ENCODE measurements around the gene HPCAL1.
A peak's percentile ranks its signal among the peaks of the same experiment; 100 is the strongest.

The HPCAL1 gene

GRCh38 chr2:10422732-10423399 lies 120.2 kb downstream of the HPCAL1 start:
- no peaks in the 10 kb centered on the region for H3K27me3 Mint-ChIP-seq
- H3K9me3 Mint-ChIP-seq: no peaks in the 10 kb centered on the region
- no peak overlapping the region for H3K4me3 Mint-ChIP-seq
- H3K4me1 Mint-ChIP-seq (ENCODE audit: low read depth): peaks cover 7% of the 10 kb centered on the region
- H3K36me3 Mint-ChIP-seq (ENCODE audit: low read depth): peaks cover 38% of the 10 kb centered on the region
- H3K27ac Mint-ChIP-seq: no peak overlapping the region

GRCh38 chr2:10423400-10423774 lies 120.7 kb downstream of the HPCAL1 start:
- no peak overlapping the region for H3K27ac Mint-ChIP-seq
- peaks cover 3% of the 10 kb centered on the region for H3K4me1 Mint-ChIP-seq (ENCODE audit: low read depth)
- H3K27me3 Mint-ChIP-seq: no peaks in the 10 kb centered on the region
- H3K4me3 Mint-ChIP-seq: no peak overlapping the region
- H3K9me3 Mint-ChIP-seq: no peaks in the 10 kb centered on the region
- peaks cover 38% of the 10 kb centered on the region for H3K36me3 Mint-ChIP-seq (ENCODE audit: low read depth)

DNA sequence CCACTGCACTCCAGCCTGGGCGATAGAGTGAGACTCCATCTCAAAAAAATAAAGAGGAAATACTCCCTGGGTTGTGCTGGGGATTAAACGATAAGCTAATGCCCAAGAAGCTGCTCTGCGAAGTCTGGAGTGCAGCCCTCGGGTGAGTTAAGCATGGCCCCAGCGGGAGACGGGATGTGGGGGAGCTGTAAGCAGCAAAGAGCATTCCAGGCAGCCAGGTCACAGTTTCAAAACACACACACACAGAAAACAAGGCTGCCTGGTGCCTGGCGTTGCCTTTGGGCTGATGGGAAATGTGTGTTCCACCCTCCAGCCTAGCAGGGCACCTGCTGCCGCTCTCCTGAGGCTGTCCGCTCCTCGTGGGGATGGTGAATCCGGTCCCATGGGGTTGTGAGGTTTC lies 121.3 kb downstream of the HPCAL1 start:
- Mint-ChIP-seq H3K4me1 (ENCODE audit: low read depth) (no peaks in the 10 kb centered on the region), H3K27me3 (no peaks in the 10 kb centered on the region), H3K36me3 (ENCODE audit: low read depth) (peaks cover 38% of the 10 kb centered on the region), H3K27ac (no peak overlapping the region), H3K4me3 (no peak overlapping the region), H3K9me3 (no peaks in the 10 kb centered on the region)

DNA sequence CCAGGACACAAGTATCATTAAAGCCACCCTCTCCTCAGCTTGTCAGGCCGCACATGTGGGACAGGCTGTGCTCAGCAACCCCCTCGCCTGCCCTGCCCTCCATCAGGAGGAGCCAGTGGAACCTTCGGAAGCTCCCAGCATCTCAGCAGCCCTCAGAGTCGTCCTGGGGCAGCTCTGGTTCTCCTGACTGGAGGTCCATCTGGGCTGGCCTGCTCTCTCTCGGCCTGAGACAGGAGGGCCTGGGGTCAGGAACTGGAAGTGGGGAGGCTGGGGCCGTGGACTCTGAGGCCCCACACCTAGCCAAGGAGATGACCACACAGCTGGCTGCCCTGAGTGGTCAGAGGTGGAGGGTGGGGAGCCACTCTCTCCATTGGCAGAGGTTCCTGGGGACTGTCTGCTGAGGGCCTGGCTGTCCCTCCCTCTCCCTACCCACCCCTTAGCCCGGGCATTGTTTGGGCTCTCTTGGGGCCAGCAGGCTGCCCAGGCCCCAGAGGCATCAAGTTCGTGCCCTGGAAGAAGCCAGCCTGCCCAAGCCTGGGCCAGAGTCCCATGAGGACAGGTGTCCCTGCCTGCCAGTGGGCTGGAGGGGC lies 122.3 kb downstream of the HPCAL1 start:
- Mint-ChIP-seq H3K4me1 (ENCODE audit: low read depth) (no peaks in the 10 kb centered on the region), H3K36me3 (ENCODE audit: low read depth) (peaks cover 29% of the 10 kb centered on the region), H3K9me3 (no peaks in the 10 kb centered on the region), H3K27ac (no peak overlapping the region), H3K4me3 (no peak overlapping the region), H3K27me3 (no peaks in the 10 kb centered on the region)

DNA sequence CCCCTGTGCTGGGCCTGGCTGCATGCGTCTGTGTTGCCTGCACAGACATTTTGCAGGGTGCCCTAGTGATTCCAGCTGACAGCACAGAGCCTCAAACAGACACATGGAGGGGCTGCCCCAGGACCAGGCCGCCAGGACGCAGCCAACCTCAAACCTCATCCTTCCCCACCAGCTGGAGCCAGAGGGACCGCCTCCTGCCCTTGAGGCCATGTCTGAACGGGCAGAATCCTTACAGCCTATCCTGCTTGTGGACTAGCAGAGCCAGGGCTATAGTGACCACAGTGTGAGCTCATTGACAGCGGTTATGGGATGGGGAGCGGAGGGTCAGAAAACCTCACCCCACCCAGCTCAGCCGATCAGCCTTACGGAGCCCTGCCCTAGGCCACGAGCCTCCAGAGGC lies 123.0 kb downstream of the HPCAL1 start:
- peaks cover 25% of the 10 kb centered on the region for H3K36me3 Mint-ChIP-seq (ENCODE audit: low read depth)
- no peaks in the 10 kb centered on the region for H3K9me3 Mint-ChIP-seq
- no peaks in the 10 kb centered on the region for H3K4me1 Mint-ChIP-seq (ENCODE audit: low read depth)
- H3K27me3 Mint-ChIP-seq: peaks cover under 1% of the 10 kb centered on the region
- no peak overlapping the region for H3K4me3 Mint-ChIP-seq
- H3K27ac Mint-ChIP-seq: no peak overlapping the region

- Mint-ChIP-seq H3K36me3 (ENCODE audit: low read depth) (peaks cover 19% of the 10 kb centered on the region), H3K27me3 (peaks cover 4% of the 10 kb centered on the region), H3K27ac (no peak overlapping the region), H3K4me1 (ENCODE audit: low read depth) (peaks cover 2% of the 10 kb centered on the region), H3K9me3 (no peaks in the 10 kb centered on the region), H3K4me3 (no peak overlapping the region)
Measured at GRCh38 chr2:10426726-10427617, 124.3 kb downstream of the HPCAL1 start.

DNA sequence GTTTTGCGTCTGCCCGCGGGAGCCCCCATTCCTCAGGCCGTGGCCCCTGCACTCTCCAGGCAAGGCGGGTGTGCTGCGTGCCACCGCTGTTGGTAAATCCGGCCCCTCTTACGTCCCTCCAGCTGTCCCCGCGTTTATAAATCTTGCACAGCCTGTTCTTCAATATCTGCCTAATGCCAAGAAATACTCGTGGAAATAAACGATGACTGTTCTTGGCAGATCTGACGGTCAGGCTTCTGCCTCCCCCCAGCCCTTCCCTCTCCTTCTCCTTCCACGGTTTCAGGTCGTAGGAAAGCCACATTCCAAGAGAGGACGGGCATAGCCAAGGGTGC lies 124.9 kb downstream of the HPCAL1 start:
- Mint-ChIP-seq H3K4me3 (no peak overlapping the region), H3K36me3 (ENCODE audit: low read depth) (peaks cover 12% of the 10 kb centered on the region), H3K27me3 (peaks cover 4% of the 10 kb centered on the region), H3K9me3 (no peaks in the 10 kb centered on the region), H3K27ac (no peak overlapping the region), H3K4me1 (ENCODE audit: low read depth) (peaks cover 3% of the 10 kb centered on the region)

DNA sequence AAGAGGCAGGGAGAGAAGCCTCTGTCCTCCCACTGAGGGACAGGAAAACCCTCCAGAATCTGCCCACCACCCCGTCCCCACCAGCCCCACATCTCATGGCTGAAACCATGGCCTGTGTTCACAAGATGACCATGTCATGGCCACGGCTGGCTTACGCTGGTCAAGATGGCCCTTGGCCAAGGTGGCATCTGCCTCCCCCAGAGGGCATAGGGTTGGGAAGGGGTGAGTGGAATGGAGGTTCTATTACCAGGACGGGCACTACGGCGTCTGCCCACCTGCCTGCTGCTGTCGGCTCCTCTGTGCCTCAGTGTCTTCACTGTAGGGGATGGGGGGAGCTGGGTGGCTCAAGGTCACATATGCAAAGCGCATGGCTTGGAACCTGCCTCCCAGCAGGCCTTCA lies 125.7 kb downstream of the HPCAL1 start:
- Mint-ChIP-seq H3K36me3 (ENCODE audit: low read depth) (peaks cover 11% of the 10 kb centered on the region), H3K27ac (no peak overlapping the region), H3K4me1 (ENCODE audit: low read depth) (peaks cover 8% of the 10 kb centered on the region), H3K27me3 (peaks cover 9% of the 10 kb centered on the region), H3K9me3 (no peaks in the 10 kb centered on the region), H3K4me3 (no peak overlapping the region)

DNA sequence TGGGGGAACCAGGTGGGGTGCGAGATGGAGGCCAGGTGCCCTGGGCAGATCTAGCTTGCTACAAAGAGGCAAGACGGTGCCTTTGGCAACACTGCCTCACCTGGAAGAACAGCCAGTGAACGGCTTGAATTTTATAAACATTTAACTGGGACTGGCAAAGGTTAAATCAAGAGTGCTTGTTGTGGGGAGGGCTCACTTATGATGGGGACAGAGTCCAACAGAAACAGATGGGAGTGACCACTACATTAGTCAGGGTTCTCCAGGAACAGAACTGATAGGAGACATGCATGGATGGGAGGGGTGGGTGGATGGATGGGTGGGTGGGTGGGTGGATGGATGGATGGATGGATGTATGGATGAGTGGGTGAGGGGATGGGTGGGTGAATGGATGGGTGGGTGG lies 126.2 kb downstream of the HPCAL1 start:
- peaks cover 11% of the 10 kb centered on the region for H3K36me3 Mint-ChIP-seq (ENCODE audit: low read depth)
- H3K4me1 Mint-ChIP-seq (ENCODE audit: low read depth): peaks cover 9% of the 10 kb centered on the region
- H3K9me3 Mint-ChIP-seq: no peaks in the 10 kb centered on the region
- H3K4me3 Mint-ChIP-seq: no peak overlapping the region
- peaks cover 10% of the 10 kb centered on the region for H3K27me3 Mint-ChIP-seq
- no peak overlapping the region for H3K27ac Mint-ChIP-seq

GRCh38 chr2:10430886-10431622 lies 128.3 kb downstream of the HPCAL1 start:
- H3K36me3 Mint-ChIP-seq (ENCODE audit: low read depth): peaks cover 7% of the 10 kb centered on the region
- H3K27ac Mint-ChIP-seq: no peak overlapping the region
- H3K4me1 Mint-ChIP-seq (ENCODE audit: low read depth): peaks cover 14% of the 10 kb centered on the region
- no peaks in the 10 kb centered on the region for H3K9me3 Mint-ChIP-seq
- peaks cover 10% of the 10 kb centered on the region for H3K27me3 Mint-ChIP-seq
- no peak overlapping the region for H3K4me3 Mint-ChIP-seq

DNA sequence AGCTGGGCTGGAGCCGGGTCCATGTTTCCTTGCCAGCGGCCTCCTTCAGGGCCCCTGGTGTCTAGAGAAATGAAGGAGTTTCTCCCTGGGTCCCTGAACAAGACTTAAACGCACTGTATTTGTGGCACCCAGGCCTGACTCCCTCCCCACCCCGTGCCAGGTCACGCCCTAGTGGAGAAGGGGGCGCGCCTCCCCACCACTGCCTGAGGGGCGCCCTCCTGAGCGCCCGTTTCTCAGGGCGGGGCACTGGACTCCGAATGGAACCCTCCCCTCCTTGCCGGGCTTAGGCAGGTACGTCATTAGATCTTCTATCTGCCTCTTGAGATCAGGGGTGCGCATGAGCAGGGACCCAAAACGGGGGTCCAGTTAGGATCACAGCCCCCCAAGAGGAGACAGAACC lies 129.1 kb downstream of the HPCAL1 start:
- H3K27ac Mint-ChIP-seq: no peak overlapping the region
- peaks cover 14% of the 10 kb centered on the region for H3K4me1 Mint-ChIP-seq (ENCODE audit: low read depth)
- H3K4me3 Mint-ChIP-seq: peak overlapping the region; percentile 10
- H3K9me3 Mint-ChIP-seq: no peaks in the 10 kb centered on the region
- peaks cover 7% of the 10 kb centered on the region for H3K36me3 Mint-ChIP-seq (ENCODE audit: low read depth)
- H3K27me3 Mint-ChIP-seq: peaks cover 10% of the 10 kb centered on the region

DNA sequence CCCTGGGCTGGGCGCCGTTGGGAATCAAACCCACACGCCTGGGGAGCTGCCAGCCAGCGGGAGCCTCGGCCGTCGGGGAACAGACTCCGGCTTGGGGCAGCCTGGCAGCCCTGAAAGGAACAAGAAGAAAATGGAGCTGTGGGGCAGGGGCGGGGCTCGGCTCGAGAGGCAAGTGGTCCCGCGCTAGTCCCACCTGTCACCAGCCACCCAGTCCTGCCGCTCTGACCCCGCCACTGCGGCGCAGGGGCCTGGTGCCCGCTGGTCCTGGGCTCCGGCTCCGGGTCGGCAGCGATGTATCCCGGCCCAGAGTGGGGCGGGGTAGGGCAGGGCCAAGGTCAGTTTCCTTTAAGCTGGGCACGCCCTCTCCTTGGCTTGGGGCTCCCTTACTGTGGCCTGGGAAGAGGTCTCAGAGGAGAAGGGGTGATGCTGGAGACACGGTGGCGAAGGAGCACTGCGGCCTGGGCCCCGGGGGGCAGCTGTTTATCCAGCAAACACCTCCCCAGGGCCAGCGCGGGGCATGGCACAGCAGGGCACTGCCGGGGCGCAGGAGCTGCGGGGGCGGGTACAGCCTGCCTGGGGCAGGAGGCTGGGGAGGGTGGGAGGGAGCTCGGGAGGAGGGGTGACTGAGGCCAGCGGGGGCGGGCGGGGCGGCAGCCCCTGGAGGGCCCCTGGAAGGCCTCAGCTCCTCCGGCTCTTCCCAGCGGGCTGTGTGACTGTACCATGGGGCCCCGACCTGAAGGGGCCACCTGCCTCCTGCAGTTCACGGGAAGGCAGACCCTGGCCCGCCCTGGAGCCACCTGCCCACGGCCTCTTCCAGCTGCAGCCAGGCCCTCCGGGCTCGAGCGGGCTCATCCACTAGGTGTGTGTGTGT lies 129.8 kb downstream of the HPCAL1 start:
- Mint-ChIP-seq H3K36me3 (ENCODE audit: low read depth) (peaks cover 3% of the 10 kb centered on the region), H3K27ac (no peak overlapping the region), H3K4me3 (peak overlapping the region; percentile 10), H3K4me1 (ENCODE audit: low read depth) (peaks cover 14% of the 10 kb centered on the region), H3K27me3 (peaks cover 10% of the 10 kb centered on the region), H3K9me3 (no peaks in the 10 kb centered on the region)

GRCh38 chr2:10433264-10433946 lies 130.7 kb downstream of the HPCAL1 start:
- H3K4me1 Mint-ChIP-seq (ENCODE audit: low read depth): peaks cover 14% of the 10 kb centered on the region
- peaks cover 10% of the 10 kb centered on the region for H3K27me3 Mint-ChIP-seq
- peak overlapping the region; percentile 41 for H3K27ac Mint-ChIP-seq
- H3K4me3 Mint-ChIP-seq: no peak overlapping the region
- no peaks in the 10 kb centered on the region for H3K36me3 Mint-ChIP-seq (ENCODE audit: low read depth)
- H3K9me3 Mint-ChIP-seq: no peaks in the 10 kb centered on the region

Measured in stimulated activated naive CD8-positive, alpha-beta T cell treated with anti-CD3 and anti-CD28 coated beads, Interleukin-15, Interleukin-2, amounts not matched to agents 100 ng/mL and 50 ng/mL, for 24 hours (primary cell).